Measurements from ENCODE around the gene NHLRC2.
A peak's percentile ranks its signal among the peaks of the same experiment; 100 is the strongest.
"Not testable (repeated sequence)": the region's sequence is repeated elsewhere in the genome, so short reads cannot be mapped to it uniquely, and the experiment has no call there.

Gene NHLRC2, protein sequence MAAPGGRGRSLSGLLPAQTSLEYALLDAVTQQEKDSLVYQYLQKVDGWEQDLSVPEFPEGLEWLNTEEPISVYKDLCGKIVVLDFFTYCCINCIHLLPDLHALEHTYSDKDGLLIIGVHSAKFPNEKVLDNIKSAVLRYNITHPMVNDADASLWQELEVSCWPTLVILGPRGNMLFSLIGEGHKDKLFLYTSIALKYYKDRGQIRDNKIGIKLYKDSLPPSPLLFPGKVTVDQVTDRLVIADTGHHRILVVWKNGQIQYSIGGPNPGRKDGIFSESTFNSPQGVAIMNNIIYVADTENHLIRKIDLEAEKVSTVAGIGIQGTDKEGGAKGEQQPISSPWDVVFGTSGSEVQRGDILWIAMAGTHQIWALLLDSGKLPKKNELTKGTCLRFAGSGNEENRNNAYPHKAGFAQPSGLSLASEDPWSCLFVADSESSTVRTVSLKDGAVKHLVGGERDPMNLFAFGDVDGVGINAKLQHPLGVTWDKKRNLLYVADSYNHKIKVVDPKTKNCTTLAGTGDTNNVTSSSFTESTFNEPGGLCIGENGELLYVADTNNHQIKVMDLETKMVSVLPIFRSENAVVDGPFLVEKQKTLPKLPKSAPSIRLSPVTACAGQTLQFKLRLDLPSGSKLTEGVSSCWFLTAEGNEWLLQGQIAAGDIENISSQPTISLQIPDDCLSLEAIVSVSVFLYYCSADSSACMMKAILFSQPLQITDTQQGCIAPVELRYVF

GRCh38 chr10:113854013-113854760, at the start of gene NHLRC2, which contains the start of gene DCLRE1A:
Gene NHLRC2 (plus strand): TSS chr10:113854661. CDS start chr10:113854873, 212 bp downstream.
Gene DCLRE1A (minus strand): TSS chr10:113854082. CDS start chr10:113853182, 900 bp downstream.
- peak; percentile 57 to 58 for DNase-seq (ENCODE audit: low read depth in 2 of 2)

DNA sequence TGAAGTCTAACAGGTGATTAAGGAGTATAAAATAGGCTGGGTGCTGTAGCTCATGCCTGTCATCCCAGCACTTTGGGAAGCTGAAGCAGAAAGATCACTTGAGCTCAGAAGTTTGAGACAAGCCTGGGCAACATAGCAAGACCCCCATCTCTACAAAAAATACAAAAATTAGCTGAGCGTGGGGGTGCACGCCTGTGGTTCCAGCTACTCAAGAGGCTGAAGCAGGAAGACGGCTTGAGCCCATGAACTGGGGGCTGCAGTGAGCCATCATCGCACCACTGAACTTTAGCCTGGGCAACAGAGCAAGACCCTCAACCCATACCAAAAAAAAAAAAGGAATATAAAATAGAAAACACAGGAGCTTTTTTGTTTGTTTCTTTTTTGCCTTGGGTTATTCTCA, 48.0 kb upstream of the NHLRC2 start:
- no peak for DNase-seq (ENCODE audit: low read depth in 2 of 2)

- DNase-seq (ENCODE audit: low read depth in 2 of 2) = no peak
Observed at GRCh38 chr10:113808168-113808567, 46.3 kb upstream of the NHLRC2 start.

DNA sequence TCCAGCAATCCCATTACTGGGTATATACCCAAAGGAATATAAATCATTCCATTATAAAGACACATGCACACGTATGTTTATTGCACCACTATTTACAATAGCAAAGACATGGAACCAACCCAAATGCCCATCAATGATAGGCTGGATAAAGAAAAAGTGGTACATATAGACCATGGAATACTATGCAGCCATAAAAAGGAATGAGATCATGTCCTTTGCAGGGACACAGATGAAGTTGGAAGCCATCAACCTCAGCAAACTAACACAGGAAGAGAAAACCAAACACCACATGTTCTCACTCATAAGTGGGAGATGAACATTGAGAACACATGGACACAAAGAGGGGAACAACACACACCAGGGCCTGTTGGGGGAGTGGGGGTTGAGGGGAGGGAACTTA, 39.8 kb upstream of the NHLRC2 start:
- DNase-seq (ENCODE audit: low read depth in 2 of 2) = not testable (repeated sequence)

GRCh38 chr10:113819989-113820388, 34.5 kb upstream of the NHLRC2 start:
- no peak for DNase-seq (ENCODE audit: low read depth in 2 of 2)

DNA sequence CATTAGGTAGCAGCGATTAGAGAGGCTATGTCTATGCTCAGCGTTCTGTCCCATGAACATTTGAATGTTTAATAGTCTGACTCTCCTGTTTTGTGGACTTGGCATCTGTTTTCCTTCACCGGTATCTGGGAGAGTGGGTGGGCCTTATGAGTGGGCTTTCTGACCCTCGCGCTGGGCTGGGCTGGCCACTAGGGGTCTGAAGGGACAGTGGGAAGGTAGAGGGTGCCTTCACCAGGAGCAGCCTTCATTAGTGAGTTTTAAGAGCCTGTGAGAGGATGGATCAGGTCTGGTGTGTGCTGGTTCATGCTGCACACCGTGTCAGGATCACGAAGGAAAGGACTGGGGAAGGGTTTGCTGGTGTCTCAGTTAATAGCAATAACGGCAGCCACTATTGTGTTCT, 34.0 kb upstream of the NHLRC2 start:
- no peak for DNase-seq (ENCODE audit: low read depth in 2 of 2)

- not testable (repeated sequence) for DNase-seq (ENCODE audit: low read depth in 2 of 2)
Observed at GRCh38 chr10:113821306-113821705, 33.2 kb upstream of the NHLRC2 start.

DNA sequence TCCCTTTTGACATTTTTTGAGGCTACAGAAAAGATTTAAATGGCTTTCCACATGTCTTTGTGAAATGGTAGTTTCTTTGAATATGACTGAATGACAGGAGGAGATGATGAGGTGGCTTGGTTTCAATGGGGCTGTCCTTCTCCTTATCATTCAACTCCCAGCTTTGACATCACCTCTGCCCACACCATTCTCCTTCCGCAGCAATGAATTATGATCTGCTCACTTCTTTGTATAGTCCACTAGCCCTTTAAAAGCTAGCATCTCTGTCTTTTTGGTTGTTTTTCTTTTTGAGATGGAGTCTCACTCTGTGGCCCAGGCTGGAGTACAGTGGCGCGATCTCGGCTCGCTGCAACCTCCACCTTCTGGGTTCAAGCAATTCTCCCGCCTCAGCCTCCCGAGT, 32.3 kb upstream of the NHLRC2 start:
- DNase-seq (ENCODE audit: low read depth in 2 of 2) = no peak

GRCh38 chr10:113823389-113823788, 31.1 kb upstream of the NHLRC2 start:
- no peak for DNase-seq (ENCODE audit: low read depth in 2 of 2)

DNA sequence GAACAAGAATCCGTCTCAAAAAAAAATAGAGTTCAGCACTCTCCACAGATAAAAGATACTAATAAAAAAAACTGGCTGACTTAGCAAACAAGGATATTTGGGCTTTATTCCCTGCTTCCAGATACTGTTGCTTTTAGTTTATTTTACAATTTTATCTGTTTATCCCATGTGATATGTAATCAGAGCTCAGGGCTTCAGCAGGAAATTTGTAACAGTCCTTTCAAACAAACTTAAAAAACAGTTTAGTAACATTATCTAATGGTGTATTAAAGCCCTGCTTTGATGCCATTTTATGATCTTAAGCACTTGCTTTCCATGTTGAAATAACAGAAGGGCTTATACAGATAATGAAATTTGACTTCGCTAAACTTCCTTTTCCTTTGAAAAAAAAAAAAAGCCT, 28.7 kb upstream of the NHLRC2 start:
- DNase-seq (ENCODE audit: low read depth in 2 of 2) = no peak

GRCh38 chr10:113828567-113828966, 25.9 kb upstream of the NHLRC2 start:
- not testable (repeated sequence) for DNase-seq (ENCODE audit: low read depth in 2 of 2)

DNA sequence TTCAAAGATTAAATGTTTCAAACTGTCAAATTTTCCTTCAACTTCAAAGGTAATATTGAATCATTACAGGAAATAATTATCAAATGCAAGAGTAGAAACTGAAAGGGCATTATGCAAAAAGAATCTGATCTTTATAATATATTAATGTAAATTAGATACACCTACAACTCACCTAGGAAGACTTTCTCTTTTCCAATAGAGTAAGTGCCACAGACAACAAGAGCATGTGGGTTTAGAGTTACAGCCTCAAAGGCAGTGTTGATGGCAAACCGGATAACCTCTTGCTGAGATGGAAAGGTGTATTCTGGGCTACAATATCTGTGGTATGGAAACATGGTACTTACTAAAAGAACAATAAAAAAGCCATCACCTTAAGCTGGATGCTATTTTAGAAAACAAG, 12.3 kb upstream of the NHLRC2 start:
- no peak for DNase-seq (ENCODE audit: low read depth in 2 of 2)

GRCh38 chr10:113843972-113844485, 10.4 kb upstream of the NHLRC2 start:
- no peak for DNase-seq (ENCODE audit: low read depth in 2 of 2)

GRCh38 chr10:113846036-113846435, 8.4 kb upstream of the NHLRC2 start:
- no peak for DNase-seq (ENCODE audit: low read depth in 2 of 2)

GRCh38 chr10:113849140-113849803, 5.2 kb upstream of the NHLRC2 start:
- no peak for DNase-seq (ENCODE audit: low read depth in 2 of 2)

DNA sequence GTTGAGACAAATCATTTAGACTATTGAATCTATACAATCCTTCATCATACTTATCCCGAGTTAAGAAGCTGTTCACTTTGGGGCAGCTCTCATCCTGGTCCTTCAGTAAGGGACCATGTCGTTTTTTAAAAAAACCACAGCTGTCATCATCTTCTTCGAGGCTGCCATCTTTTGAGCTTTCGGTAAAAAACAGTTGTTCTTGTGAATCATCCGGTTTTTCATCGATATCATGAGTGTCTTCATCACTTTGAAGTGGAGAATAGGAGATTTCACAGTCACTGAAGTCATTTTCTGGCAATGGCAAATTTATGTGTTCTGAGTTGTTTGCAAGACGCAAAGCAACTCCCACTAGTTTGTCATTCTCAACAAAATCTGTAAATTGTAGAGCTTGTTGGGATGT, 4.5 kb upstream of the NHLRC2 start:
- DNase-seq (ENCODE audit: low read depth in 2 of 2) = no peak

GRCh38 chr10:113853578-113854012, 866 bp upstream of the NHLRC2 start:
- DNase-seq (ENCODE audit: low read depth in 2 of 2) = no peak

- peak; percentile 22 to 30 for DNase-seq (ENCODE audit: low read depth in 2 of 2)
Observed at GRCh38 chr10:113854761-113855588, 514 bp downstream of the NHLRC2 start.

- no peak for DNase-seq (ENCODE audit: low read depth in 2 of 2)
Observed at GRCh38 chr10:113856563-113856962, 2.1 kb downstream of the NHLRC2 start.

- no peak for DNase-seq (ENCODE audit: low read depth in 2 of 2)
Observed at GRCh38 chr10:113857210-113857609, 2.7 kb downstream of the NHLRC2 start.
